Measurements from ENCODE around the gene FAM217A.
A peak's percentile ranks its signal among the peaks of the same experiment; 100 is the strongest.
"Not testable (repeated sequence)": the region's sequence is repeated elsewhere in the genome, so short reads cannot be mapped to it uniquely, and the experiment has no call there.

The FAM217A gene, protein sequence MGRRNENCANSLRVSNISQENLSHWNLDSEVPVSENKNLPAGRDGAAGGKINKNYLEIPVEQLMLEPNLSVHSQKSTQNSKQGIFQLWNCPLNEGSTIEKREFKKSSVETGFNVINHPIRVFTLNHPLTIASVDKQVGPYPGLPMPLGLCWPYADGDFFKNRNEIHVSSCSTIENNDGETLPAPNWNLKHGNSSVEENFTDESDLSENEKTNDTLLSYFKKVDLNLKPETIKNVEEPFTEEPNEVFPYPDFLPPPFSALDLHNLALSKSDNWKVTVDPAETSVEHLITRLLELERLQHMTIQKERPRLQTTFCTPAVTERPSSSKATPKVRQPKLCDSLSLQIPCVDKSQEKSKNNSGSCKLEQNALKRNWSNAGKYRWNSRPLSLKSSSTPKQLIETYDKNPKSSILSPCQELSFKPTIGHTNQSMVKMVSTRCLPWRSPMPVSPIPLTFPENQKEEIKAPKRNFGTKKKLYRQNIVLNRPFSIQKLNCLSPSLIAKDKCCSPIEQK

GRCh38 chr6:4078691-4079471, at the start of gene FAM217A:
Gene FAM217A, minus strand, starts transcription at chr6:4079137. Its CDS starts 1,723 bp downstream, at chr6:4077414.
- DNase-seq (ENCODE audit: low spot score): no peak

DNA sequence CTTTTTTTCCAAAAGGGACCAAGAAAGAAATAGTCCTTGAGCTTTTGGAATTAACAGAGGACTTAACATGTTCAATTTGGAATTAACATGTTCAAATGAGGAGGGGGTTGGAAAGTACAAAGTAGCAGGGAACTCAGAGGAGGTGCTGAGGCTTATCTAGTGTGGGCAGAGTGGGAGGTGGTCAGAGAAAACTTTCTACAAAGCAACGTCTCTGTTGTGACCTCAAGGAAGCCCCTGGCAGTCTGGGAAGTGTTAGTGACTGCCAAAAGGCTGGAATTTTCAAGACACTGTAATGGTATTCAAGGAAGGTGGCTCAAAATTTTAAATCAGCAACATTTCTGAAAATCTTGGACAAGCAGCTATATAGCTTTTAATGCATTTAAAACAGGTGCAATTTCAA, 49.1 kb upstream of the FAM217A start:
- no peak for DNase-seq (ENCODE audit: low spot score)

GRCh38 chr6:4125933-4126864, 47.3 kb upstream of the FAM217A start:
- peak; percentile 31 for DNase-seq (ENCODE audit: low spot score)

DNA sequence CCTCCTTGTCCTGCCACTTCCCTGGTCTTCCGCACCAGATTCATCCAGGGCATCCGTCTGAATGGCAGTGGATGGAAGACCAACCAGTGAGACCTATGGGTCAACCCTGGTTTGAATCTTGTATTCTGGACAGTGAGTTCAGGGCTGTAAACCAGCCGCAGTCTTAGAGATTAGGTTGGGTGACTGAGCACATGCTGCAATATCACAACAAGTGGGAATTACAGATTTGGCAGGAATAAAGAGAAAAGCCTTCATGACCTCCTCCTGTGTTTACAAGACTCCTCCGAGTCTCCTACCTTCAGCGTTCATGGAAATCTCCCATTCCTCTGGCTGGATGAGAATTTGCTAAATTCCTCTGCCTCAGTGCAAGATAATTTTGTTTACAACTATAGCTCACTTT, 46.6 kb upstream of the FAM217A start:
- DNase-seq (ENCODE audit: low spot score): no peak

DNA sequence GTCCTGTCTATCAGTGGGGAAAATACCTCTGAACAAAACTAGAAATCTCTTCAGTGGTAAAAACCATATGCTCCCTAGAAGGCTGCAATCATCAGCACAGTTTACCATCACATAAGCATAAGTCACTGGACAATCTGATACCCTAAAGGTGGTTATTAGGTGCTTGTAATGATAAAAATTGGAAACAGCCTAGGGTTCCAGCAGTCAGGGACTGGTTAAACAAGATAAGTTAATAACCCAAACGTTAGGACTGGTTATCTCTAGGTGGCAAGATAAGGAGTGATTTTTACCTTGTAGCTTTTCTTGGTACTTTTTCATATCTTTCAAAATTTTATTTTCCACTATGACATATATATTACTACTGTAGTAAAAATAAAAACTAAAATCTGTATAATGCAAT, 45.4 kb upstream of the FAM217A start:
- no peak for DNase-seq (ENCODE audit: low spot score)

DNA sequence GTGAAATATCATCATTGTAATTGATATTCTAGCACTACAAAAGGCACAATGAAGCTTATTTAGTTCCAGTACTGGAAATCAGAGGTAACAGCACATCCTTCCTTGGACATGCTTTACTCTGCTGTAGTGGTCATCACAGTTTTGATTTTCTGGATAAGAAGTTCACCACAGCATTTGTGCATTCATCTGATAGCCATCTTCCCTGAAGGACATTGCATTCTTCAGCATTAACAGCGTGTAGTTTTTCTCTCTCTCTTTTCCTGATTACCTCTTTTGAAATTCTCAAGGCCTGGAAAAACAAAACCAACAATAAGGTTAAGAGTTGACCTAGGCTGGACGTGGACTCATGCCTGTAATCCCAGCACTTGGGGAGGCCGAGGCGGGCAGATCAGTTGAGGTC, 36.8 kb upstream of the FAM217A start:
- DNase-seq (ENCODE audit: low spot score): no peak

DNA sequence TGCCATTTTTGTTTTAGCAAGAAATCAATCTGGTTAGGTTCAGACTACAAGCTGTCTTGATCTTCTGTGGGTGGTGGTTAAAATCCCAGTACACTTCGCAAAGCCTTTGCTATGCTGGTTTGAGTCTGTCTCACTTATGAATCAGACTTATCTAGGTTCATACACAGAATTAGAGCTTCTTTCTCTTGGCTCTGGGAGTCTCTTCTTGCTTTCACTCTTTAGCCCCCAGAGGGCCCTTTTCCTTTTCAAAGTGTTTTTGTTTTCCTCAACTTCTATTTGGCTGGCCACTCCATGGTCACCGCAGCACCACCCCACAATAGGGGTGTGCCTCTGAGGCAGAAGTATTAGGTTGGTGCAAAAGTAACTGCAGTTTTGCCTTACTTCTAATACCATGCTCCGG, 35.2 kb upstream of the FAM217A start:
- no peak for DNase-seq (ENCODE audit: low spot score)

DNA sequence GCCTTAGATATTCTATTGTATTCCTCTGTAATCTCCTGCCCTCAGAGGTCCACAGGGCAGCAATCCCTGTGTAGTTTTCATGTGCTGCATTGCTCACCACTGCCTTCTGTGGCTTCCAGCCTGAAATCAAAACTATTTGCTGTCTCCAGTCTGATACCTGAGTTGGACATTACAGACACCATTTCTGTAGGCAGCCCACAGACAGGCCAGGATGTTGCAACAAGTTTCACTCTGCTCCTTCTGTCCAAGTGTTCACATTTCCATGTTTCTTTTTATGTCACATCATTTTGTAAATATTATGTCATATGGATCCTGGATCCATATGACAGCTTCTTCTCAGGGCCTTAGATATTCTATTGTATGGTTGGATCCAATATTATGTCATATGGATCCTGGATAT, 34.7 kb upstream of the FAM217A start:
- no peak for DNase-seq (ENCODE audit: low spot score)

DNA sequence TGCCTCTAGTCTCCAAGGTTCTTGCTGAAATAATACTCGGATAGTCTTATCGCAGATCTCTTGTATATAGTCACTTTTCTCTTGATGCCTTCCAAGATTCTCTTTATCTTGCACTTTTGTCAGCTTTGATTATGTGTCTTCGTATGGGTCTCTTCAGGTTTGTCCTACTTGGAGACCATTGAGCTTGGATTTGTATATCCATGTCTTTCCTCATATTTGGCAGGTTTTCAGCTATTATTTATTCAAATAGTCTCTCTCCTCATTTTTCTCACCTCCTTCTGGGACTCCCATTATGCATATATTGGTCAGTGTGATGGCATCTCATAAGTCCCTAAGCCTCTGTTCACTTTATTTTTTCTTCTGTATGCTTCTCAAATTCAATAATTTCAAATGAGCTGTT, 33.4 kb upstream of the FAM217A start:
- DNase-seq (ENCODE audit: low spot score): no peak

DNA sequence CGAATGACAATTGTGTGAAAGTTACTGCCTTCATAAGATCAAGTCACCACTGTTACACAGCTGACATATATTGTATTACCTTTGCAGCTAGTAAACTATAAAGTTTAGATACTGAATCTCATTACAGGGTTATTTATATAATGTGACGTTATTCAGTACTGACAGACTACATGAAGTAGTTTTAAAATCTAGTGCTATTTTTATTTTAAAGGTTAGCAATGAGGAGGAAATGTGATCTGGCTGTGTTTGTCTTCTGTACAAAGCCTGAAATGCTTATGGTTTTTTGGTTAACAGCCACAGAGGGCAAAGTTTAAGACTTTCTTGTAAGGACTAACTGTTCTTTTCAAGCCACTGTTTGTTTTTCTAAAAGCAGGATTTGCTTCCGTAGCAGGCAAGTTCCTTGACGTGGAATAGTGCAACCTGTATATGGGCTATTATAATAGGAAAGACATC, 30.5 kb upstream of the FAM217A start:
- not testable (repeated sequence) for DNase-seq (ENCODE audit: low spot score)

GRCh38 chr6:4108561-4109093, 29.7 kb upstream of the FAM217A start:
- DNase-seq (ENCODE audit: low spot score): no peak

DNA sequence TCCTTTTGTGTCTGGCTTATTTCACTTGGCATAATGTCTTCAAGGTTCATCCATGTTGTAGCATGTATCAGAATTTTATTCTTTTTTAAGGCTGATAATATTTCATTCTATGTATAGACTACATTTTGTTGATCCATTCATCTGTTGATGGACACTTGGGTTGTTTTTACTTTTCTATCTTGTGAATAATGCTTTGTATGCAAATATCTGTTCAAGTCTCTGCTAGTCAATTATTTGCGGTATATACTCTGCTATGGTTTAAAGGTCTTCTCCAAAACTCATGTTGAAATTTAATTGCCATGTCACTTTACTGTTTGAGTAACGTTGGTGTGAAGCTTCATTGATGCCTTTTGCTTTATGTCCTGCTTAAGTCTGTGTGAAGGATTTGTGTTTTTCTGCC, 28.9 kb upstream of the FAM217A start:
- DNase-seq (ENCODE audit: low spot score): no peak

DNA sequence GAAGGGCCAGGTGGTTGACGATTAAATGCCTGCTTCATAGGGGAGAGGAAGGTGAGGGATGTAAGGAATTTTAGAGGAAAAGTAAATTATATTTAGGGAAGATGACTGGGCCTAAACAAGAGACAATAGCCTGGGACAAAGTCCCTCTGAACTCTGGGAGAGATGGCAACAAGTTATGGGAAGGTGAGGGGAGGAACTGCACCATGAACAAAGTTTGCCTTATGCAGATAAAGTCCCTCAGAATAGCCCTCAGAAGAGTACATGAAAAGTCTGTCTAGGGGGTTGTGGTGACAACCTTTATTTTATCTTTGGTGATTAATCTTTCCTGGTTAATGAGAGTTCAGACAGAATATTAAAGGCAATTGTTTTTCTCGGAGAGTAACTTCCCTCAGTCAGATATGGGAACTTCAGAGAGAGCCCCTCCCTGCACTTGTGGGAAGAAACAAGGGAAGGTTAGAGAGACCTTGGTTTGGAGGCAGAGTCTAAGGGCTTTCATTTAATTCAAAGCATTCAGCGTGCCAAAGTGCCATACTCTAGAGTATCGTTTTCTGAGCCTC, 27.1 kb upstream of the FAM217A start:
- DNase-seq (ENCODE audit: low spot score): no peak

DNA sequence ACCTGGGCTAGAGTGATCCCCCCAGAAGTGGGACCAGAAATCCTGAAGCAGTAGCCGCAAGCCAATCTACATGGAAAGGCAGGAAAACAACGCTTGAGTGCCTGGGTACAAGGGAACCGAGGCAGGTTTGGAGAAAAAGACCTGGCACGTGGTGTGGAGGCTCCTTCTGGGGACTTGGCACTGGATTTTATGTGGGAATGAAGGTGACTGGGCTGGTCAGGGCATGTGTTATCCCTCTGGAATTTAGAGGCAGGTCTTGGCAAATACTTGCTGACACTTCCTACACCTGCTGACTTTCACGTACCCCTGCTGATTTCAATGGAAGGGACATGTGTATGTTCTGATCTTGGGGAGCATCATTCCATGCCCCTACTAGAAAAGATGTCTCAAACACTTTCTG, 25.0 kb upstream of the FAM217A start:
- no peak for DNase-seq (ENCODE audit: low spot score)

DNA sequence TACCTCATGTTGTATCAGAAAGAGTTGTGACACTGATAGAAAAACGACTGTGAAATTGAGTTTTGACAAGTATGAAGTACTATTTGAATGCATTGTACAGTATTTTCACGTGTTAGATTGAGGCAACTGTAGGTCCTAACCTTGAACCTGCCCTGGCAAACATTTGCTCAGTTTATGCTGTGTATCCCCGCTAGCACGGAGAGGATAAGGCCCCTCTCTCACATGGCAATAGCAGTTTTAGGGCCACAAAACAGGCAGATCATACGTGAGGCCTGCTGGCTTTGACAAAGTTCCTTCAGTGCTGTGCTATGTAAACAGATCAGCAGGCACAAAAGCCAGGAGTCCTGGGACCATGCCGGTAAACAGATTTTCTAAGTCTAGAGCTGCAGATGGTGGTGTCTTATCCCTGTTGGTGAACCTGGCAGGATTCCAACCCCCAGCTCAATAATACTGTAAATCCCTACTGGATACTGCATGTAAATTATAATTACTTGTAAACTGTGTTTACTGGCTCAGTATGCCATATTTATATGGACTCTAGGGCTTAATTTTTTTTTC, 23.8 kb upstream of the FAM217A start:
- DNase-seq (ENCODE audit: low spot score): peak; percentile 17

- no peak for DNase-seq (ENCODE audit: low spot score)
Measured at GRCh38 chr6:4101298-4101697, 22.4 kb upstream of the FAM217A start.

DNA sequence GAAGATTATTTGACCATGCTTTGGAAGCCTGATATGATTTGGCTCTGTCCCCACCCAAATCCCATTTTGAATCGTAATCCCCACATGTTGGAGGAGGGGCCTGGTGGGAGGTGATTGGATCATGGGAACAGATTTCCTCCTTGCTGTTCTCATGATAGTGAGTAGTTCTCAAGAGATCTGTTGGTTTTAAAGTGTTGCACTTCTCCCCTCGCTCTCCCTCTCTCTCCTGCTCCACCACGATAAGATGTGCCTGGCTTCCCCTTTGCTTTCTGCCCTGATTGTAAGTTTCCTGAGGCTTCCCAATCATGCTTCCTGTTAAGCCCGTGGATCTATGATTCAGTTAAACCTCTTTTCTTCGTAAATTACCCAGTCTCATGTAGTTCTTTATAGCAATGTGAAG, 21.7 kb upstream of the FAM217A start:
- DNase-seq (ENCODE audit: low spot score): no peak

GRCh38 chr6:4093288-4093687, 14.4 kb upstream of the FAM217A start:
- DNase-seq (ENCODE audit: low spot score): no peak

GRCh38 chr6:4091941-4092340, 13.0 kb upstream of the FAM217A start:
- no peak for DNase-seq (ENCODE audit: low spot score)

DNA sequence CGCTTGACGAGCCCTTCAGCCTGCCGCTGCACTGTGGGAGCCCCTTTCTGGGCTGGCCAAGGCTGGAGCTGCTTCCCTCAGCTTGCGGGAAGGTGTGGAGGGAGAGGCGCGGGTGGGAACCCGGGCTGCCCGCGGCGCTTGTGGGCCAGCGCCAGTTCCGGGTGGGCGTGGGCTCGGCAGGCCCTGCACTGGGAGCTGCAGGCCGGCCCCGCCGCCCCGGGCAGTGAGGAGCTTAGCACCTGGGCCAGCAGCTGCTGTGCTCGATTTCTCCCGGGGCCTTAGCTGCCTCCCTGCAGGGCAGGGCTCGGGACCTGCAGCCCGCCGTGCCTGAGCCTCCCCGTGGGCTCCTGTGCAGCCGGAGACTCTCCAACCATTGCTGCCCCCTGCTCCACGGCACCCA, 11.1 kb upstream of the FAM217A start:
- not testable (repeated sequence) for DNase-seq (ENCODE audit: low spot score)

- DNase-seq (ENCODE audit: low spot score): no peak
Measured at GRCh38 chr6:4088704-4089103, 9.8 kb upstream of the FAM217A start.

Measured in HuH-7 (cell line).